HEK293T (cell line): ENCODE data around the gene ATG7.

Experiments used
- ARNT ChIP-seq: fragments of 450-650 bp; IDR thresholded peaks from 2 replicates; pipeline ENCODE4 v1.6.1; 2017; ENCODE audit warnings: mild to moderate bottlenecking
- FOXK2 ChIP-seq: fragments of 450-650 bp; IDR thresholded peaks from 2 replicates; pipeline ENCODE4 v1.6.1; 2016; ENCODE audit warnings: mild to moderate bottlenecking
- FOXM1 ChIP-seq: fragments of 450-650 bp; IDR thresholded peaks from 2 replicates; pipeline ENCODE4 v1.6.1; 2017; ENCODE audit warnings: mild to moderate bottlenecking, borderline replicate concordance
- SP1 ChIP-seq: fragments of 450-650 bp; IDR thresholded peaks from 2 replicates; pipeline ENCODE4 v1.6.1; 2017
- SUZ12 ChIP-seq: fragments of 450-650 bp; IDR thresholded peaks from 2 replicates; pipeline ENCODE4 v1.6.1; 2016; ENCODE audit warnings: mild to moderate bottlenecking
- TARDBP ChIP-seq: fragments of 450-650 bp; IDR thresholded peaks from 2 replicates; pipeline ENCODE4 v1.6.1; 2016
- ZNF384 ChIP-seq: fragments of 450-650 bp; IDR thresholded peaks from 2 replicates; pipeline ENCODE4 v1.6.1; 2016

GRCh38 chr3:11482021-11482420 is 209.8 kb downstream of the ATG7 start:
- no peak for TF ChIP-seq TARDBP
- no peak for TF ChIP-seq SUZ12
- TF ChIP-seq FOXK2: no peak
- TF ChIP-seq SP1: no peak
- TF ChIP-seq ZNF384: no peak
- TF ChIP-seq ARNT: no peak
- no peak for TF ChIP-seq FOXM1
